ENCODE data around the gene LRPAP1.
"Not testable (repeated sequence)": the region's sequence is repeated elsewhere in the genome, so short reads cannot be mapped to it uniquely, and the experiment has no call there.

The LRPAP1 gene

DNA sequence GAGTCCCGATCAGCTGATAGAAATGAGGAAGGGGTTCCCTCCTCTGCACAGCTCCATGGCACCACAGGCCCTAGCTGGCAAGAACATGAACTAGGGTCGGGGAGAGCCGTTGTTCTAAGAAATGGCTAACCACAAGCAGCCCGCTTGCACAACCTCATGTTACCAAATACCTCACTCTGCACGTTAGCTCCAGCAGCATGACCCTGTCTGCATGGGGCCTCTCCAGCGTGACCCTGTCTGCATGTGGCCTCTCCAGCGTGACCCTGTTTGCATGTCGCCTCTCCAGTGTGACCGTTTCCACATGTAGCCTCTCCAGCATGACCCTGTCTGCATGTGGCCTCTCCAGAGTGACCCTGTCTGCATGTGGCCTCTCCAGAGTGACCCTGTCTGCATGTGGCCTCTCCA, 24.9 kb upstream of the LRPAP1 start:
- H3K79me2 ChIP-seq (ENCODE audit: control insufficient read depth, insufficient read depth, low read length, poor library complexity); H2AFZ ChIP-seq (ENCODE audit: insufficient read depth, low read length, poor library complexity); H3K4me3 ChIP-seq (ENCODE audit: low read depth, low read length); H4K8ac ChIP-seq (ENCODE audit: low read depth, low read length); H3K4me1 ChIP-seq (ENCODE audit: control insufficient read depth in 1 of 2, insufficient read depth in 2 of 2, low read length in 2 of 2); H3K23ac ChIP-seq (ENCODE audit: low read length); H3K27ac ChIP-seq (ENCODE audit: low read depth, low read length); H3K4ac ChIP-seq (ENCODE audit: low read depth, low read length); H3K79me1 ChIP-seq (ENCODE audit: low read length); H4K12ac ChIP-seq (ENCODE audit: low read depth, low read length); H3K36me3 ChIP-seq (ENCODE audit: control insufficient read depth in 1 of 2, insufficient read depth in 2 of 2, low read length in 2 of 2); H3K18ac ChIP-seq (ENCODE audit: low read length); H3K9ac ChIP-seq (ENCODE audit: low read length); H2AK5ac ChIP-seq (ENCODE audit: low read length); H3K9me3 ChIP-seq (ENCODE audit: insufficient read depth, low read depth, low read length); H3K27me3 ChIP-seq (ENCODE audit: insufficient read depth, low read length); H3K14ac ChIP-seq (ENCODE audit: low read length); H4K91ac ChIP-seq (ENCODE audit: low read depth, low read length); H2BK5ac ChIP-seq (ENCODE audit: low read depth, low read length, poor library complexity); H2BK12ac ChIP-seq (ENCODE audit: low read length); H3K4me2 ChIP-seq (ENCODE audit: low read length); H2BK120ac ChIP-seq (ENCODE audit: insufficient read depth, low read length, poor library complexity): not testable (repeated sequence)
- peak in 1 of 2 donors; percentile 25 for DNase-seq
- no CpG with 5 or more reads among the region's 9 CpGs for WGBS (ENCODE audit: extremely low coverage, insufficient coverage, insufficient read length)

DNA sequence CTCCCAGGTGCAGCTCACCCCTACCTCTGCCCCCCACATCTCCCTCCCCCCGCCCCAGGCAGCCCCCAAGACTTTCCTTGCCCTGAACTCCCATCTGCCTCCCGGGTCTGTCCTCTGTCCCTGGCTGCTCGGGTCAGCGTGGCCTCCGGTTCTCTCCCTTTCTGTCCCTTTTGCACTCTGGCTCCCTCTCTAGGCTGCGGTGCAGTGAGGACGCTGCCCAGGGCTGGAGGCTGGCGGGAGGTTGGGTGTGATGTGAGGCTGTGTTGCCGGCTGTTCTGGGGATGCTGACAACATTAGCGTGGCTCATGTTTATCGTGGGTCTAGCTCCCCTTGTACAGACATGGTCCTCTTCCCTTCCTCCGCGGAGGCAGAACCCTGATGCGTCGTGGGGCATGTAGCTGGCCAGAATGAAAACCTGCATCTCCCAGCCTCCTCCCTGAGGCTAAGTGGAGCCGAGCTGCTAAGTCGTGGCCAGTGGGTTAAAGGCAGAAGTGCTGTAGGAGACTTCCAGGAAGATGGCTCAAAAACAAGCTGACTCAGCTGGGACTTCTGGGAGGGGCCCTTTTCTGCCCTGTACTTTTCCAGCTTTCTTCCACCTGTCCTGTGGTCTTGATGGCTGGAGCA, 24.1 kb upstream of the LRPAP1 start:
- H3K9ac ChIP-seq (ENCODE audit: low read length); H2BK120ac ChIP-seq (ENCODE audit: insufficient read depth, low read length, poor library complexity); H3K79me2 ChIP-seq (ENCODE audit: control insufficient read depth, insufficient read depth, low read length, poor library complexity); H2BK5ac ChIP-seq (ENCODE audit: low read depth, low read length, poor library complexity); H3K36me3 ChIP-seq (ENCODE audit: control insufficient read depth in 1 of 2, insufficient read depth in 2 of 2, low read length in 2 of 2); H3K27me3 ChIP-seq (ENCODE audit: insufficient read depth, low read length); H3K14ac ChIP-seq (ENCODE audit: low read length); H3K79me1 ChIP-seq (ENCODE audit: low read length); H3K9me3 ChIP-seq (ENCODE audit: insufficient read depth, low read depth, low read length); H2AK5ac ChIP-seq (ENCODE audit: low read length); H3K4me3 ChIP-seq (ENCODE audit: low read depth, low read length); H3K4me2 ChIP-seq (ENCODE audit: low read length); H4K8ac ChIP-seq (ENCODE audit: low read depth, low read length); H3K4ac ChIP-seq (ENCODE audit: low read depth, low read length); H4K12ac ChIP-seq (ENCODE audit: low read depth, low read length); H3K18ac ChIP-seq (ENCODE audit: low read length); H3K4me1 ChIP-seq (ENCODE audit: control insufficient read depth in 1 of 2, insufficient read depth in 2 of 2, low read length in 2 of 2); H3K23ac ChIP-seq (ENCODE audit: low read length); H2BK12ac ChIP-seq (ENCODE audit: low read length); H3K27ac ChIP-seq (ENCODE audit: low read depth, low read length); H4K91ac ChIP-seq (ENCODE audit: low read depth, low read length); H2AFZ ChIP-seq (ENCODE audit: insufficient read depth, low read length, poor library complexity): not testable (repeated sequence)
- WGBS (ENCODE audit: extremely low coverage, insufficient coverage, insufficient read length), result no CpG with 5 or more reads among the region's 17 CpGs
- DNase-seq, result peak in 1 of 2 donors; percentile 6

DNA sequence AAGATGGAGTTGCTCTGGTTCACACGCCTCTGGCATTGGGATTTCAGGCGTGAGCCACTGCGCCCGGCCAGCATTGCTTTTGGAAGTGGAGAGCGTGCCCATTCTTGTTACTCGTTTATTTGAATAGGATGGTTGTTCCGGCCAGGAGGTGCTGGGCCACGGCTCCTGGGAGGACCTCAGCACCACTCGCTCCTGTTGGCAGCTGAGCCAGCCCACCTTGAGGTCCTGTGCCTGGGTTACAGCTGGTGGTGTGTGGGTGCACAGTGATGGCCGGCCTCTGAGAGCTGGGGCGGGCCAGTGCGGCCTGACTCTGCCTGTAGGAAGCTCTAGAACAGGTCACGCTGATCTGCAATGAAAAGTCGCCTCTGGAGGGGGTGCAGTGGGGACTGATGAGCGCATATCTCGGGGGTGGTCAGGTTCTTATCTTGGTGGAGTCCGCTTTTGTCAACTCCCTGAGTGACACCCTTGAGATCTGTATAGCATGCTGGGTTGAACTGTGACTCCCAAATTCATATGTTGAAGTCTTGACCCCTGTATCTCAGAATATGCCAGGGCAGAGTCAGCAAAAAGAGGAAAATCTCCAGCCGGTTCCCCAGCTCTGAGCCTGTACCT, 23.3 kb upstream of the LRPAP1 start:
- not testable (repeated sequence) for H4K8ac ChIP-seq (ENCODE audit: low read depth, low read length); H3K4ac ChIP-seq (ENCODE audit: low read depth, low read length); H3K36me3 ChIP-seq (ENCODE audit: control insufficient read depth in 1 of 2, insufficient read depth in 2 of 2, low read length in 2 of 2); H2BK5ac ChIP-seq (ENCODE audit: low read depth, low read length, poor library complexity); H2BK120ac ChIP-seq (ENCODE audit: insufficient read depth, low read length, poor library complexity); H3K18ac ChIP-seq (ENCODE audit: low read length); H3K27ac ChIP-seq (ENCODE audit: low read depth, low read length); H3K4me1 ChIP-seq (ENCODE audit: control insufficient read depth in 1 of 2, insufficient read depth in 2 of 2, low read length in 2 of 2); H4K12ac ChIP-seq (ENCODE audit: low read depth, low read length); H3K4me3 ChIP-seq (ENCODE audit: low read depth, low read length); H2AK5ac ChIP-seq (ENCODE audit: low read length); H3K4me2 ChIP-seq (ENCODE audit: low read length); H3K9me3 ChIP-seq (ENCODE audit: insufficient read depth, low read depth, low read length); H4K91ac ChIP-seq (ENCODE audit: low read depth, low read length); H3K27me3 ChIP-seq (ENCODE audit: insufficient read depth, low read length); H2AFZ ChIP-seq (ENCODE audit: insufficient read depth, low read length, poor library complexity); H3K9ac ChIP-seq (ENCODE audit: low read length); H3K23ac ChIP-seq (ENCODE audit: low read length); H2BK12ac ChIP-seq (ENCODE audit: low read length); H3K79me2 ChIP-seq (ENCODE audit: control insufficient read depth, insufficient read depth, low read length, poor library complexity); H3K79me1 ChIP-seq (ENCODE audit: low read length); H3K14ac ChIP-seq (ENCODE audit: low read length)
- WGBS (ENCODE audit: extremely low coverage, insufficient coverage, insufficient read length), result no CpG with 5 or more reads among the region's 18 CpGs
- peak in 1 of 2 donors; percentile 4 for DNase-seq

DNA sequence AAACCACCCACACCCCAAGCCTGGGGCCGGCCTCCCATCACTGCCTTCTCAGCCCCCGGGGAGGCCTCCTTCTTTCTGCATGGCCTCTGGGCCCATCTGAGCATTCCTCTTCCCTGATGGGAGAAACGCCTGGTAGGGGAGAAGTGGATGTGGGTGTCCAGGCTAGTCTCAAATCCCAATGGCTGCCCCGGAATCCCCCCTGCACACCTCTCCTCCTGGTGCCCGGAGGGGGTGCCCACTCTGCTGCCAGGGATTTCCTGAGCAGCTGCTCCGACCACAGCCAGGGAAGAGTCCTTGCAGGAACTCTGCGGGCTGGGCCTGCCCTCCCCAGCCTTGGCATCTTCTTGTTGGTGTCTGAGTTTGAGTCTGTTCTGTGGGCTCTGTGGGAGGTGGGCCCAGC, 19.1 kb upstream of the LRPAP1 start:
- H3K79me1 ChIP-seq (ENCODE audit: low read length); H2BK120ac ChIP-seq (ENCODE audit: insufficient read depth, low read length, poor library complexity); H3K14ac ChIP-seq (ENCODE audit: low read length); H2BK5ac ChIP-seq (ENCODE audit: low read depth, low read length, poor library complexity); H4K8ac ChIP-seq (ENCODE audit: low read depth, low read length); H2BK12ac ChIP-seq (ENCODE audit: low read length); H4K91ac ChIP-seq (ENCODE audit: low read depth, low read length); H2AFZ ChIP-seq (ENCODE audit: insufficient read depth, low read length, poor library complexity); H3K4me3 ChIP-seq (ENCODE audit: low read depth, low read length); H3K4ac ChIP-seq (ENCODE audit: low read depth, low read length); H3K79me2 ChIP-seq (ENCODE audit: control insufficient read depth, insufficient read depth, low read length, poor library complexity); H3K9me3 ChIP-seq (ENCODE audit: insufficient read depth, low read depth, low read length); H3K27ac ChIP-seq (ENCODE audit: low read depth, low read length); H3K23ac ChIP-seq (ENCODE audit: low read length); H3K4me2 ChIP-seq (ENCODE audit: low read length); H3K18ac ChIP-seq (ENCODE audit: low read length); H3K9ac ChIP-seq (ENCODE audit: low read length); H4K12ac ChIP-seq (ENCODE audit: low read depth, low read length); H3K4me1 ChIP-seq (ENCODE audit: control insufficient read depth in 1 of 2, insufficient read depth in 2 of 2, low read length in 2 of 2); DNase-seq; H3K36me3 ChIP-seq (ENCODE audit: control insufficient read depth in 1 of 2, insufficient read depth in 2 of 2, low read length in 2 of 2); H3K27me3 ChIP-seq (ENCODE audit: insufficient read depth, low read length); H2AK5ac ChIP-seq (ENCODE audit: low read length): not testable (repeated sequence)
- WGBS (ENCODE audit: extremely low coverage, insufficient coverage, insufficient read length), result no CpG with 5 or more reads among the region's 7 CpGs

Measured in trophoblast cell (in vitro differentiated cells and primary cell).